ENCODE results near the gene GMPR2.
A peak's percentile ranks its signal among the peaks of the same experiment; 100 is the strongest.

GMPR2 gene

DNA sequence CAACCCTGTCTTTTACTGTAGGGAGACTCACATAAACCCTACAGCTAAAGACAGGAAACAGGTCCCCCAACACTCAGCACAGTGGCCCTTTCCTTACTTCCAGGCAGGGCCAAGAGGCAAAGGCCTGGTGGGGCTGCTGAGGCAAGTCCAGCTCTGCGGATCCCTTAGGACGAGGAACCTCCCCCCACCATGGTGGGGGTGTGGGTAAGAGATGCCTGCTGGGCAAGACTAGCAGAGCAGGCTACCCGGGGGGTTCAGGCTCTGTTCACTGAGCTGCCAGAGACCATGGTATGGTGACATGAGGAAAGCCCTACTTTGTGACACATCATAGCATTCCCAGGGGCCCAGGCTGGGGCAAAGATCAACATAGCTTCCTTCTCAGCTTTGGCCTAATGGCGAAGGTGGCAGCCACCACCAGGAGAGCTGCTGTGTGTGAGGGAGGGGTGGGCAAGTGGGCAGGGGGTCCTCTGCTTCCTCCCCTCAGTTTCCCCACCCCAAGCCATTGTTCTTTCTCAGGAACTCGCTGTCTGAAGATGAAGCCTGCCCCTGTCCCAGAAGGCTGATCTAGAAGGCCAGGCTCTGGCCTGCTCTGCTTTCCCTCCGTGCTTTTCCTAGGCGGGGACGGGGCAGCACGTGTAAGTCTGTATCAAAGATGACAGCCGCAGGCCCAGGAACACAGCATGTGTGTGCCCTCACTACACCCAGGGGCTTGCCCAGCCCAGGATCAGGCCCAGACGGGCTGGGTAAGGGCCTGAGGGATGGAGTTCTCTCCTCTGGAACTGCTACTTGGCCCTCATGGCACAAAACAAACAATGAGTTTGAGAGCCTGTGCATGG, 19.8 kb downstream of the GMPR2 start:
- no peak for DNase-seq (ENCODE audit: low spot score)

DNA sequence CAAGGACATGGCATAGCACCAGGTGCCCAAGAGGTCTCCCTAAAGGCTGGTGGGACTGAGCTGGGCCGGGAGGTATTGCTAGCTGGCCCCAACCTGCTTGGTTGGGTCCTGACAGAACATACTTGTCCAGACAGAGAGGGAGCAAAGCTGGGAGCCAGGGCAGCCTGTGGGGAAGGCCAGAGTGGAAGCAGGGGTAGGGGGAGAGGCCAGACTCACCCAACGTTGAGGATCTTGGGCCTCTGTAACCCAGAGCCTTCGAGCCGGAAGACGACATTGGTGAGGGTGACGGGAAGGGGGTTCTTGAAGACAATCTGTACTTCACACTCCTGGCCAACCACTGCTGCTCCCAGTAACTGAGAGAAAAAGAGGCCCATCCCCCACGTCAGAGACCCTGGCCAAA, 21.2 kb downstream of the GMPR2 start:
- no peak for DNase-seq (ENCODE audit: low spot score)

DNA sequence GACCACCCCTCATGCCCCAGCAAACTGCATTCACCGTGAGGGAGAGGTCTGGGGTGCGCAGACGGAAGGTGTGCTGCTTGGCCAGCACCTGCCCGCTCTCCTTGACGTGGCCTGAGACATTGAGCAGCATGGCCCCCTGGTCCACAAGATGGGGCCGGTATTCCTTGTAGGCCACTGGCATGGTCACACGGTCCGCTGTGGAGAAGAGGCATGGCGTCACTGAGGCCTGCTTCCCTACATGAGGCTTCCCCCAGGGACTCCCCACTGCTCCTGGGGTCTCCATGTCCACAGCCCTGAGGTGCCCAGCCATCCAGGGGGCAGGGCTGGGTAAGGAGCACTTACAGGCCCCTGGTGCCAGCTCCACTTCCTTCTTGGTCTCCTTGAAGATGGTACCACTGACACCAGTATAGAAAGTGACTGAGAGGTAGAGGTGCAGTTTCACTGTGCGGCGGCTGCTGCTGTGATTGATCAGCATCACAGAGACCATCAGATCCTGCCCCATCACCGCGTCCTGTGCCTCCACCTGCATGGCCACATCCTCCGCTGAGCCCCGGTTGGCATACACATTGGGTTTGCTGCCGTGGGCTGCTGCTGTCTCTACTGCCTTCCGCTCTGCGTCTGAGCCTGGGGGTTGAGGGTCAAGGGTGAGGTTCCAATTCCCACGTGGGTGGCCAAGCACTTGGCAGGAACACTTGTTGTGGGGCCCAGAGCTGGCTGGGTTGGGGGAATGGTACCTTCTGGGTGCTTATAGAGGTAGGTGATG, 22.1 kb downstream of the GMPR2 start:
- DNase-seq (ENCODE audit: low spot score) = no peak

DNA sequence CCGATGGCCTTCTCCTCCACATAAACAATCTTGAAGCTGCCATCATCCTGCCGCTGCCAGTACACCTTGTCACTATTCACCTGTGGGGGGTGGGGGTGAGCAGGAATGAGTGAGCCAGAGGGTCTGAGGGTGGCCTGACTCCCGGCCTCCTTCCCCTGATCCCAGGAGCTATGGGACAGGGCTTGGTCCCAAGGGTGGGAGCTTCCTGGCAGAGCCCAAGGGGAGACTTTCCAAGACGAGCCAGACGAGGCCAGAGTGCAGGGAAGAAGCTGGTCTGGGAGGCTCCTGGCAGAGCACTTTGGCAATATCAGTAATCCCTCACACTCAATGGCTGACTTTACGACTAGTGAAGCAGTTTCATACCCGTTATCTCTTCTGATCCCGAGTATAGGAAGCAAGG, 22.7 kb downstream of the GMPR2 start:
- DNase-seq (ENCODE audit: low spot score) = no peak

DNA sequence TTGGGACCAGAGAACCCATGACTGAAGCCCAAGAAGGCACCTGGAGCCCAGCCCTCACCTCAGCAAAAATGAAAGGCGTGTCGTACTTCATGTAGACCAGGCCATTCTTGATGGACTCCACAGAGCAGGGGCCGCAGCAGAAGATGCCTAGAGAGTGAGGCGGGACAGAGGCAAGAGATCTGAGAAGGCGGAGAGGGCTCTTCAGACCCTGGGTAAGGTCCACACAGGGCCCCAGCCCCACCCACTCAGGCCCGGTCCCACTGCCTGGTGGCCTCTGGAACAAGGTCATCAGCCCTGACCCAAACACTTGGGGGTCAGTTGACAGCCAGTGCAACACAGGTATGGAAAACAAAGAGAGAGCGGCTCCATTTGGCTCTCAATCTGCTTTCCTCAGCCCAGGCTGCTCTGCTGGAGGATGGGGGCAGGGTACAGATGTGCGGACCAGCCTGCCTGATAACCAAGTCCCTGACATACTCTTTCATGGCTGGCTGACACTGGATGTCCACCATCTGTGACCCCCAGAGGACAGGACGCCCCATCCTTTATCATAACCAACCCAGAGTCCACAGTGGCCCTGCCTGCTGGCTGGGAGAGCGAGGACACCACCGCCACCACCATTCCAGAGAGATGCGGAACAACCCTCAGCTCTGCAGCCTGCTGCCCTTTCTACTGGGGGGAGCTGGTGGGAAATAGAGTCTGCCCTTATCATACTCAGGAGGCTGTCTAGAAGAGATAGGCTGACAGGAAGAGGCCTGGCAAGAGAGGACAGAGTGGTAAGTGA, 23.4 kb downstream of the GMPR2 start:
- no peak for DNase-seq (ENCODE audit: low spot score)

DNA sequence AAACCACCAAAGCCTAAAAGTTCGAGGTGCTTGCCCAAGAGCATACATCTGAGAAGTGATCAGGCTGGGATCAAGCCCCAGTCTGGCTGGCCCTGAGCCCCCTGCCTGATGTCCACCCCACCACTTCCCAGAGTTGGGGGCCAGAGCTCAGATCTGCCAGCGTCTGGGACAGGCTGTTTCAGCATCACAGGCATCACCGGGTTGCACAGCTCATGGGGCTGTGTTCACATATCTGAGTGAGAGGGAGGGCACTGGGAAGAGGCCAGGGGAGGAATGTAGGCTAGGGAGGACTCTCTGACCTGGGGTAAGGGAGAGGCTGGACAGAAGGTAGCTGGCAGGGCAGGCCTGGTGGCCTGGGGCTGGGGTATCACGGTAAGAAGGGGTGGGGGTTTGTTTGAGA, 24.2 kb downstream of the GMPR2 start:
- DNase-seq (ENCODE audit: low spot score) = no peak

DNA sequence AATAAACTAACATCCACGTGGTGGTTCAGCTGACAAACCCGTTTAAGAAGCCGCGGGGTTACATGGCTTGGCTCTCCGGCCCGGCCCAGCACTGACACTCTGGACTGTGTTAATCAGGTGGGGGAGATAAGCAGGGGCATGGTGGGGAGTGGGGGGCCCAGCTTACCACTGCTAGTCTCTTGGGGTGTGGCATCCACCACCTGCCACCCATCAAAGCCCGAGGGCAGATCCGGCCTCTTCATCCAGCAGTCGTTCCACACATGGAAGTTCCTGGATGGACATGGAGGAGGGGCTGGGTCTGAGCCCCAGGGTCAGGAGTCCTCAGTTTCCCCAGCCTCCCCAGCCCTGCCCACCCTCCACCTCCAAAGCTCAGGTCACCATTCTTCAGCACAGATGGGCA, 25.4 kb downstream of the GMPR2 start:
- DNase-seq (ENCODE audit: low spot score) = no peak

DNA sequence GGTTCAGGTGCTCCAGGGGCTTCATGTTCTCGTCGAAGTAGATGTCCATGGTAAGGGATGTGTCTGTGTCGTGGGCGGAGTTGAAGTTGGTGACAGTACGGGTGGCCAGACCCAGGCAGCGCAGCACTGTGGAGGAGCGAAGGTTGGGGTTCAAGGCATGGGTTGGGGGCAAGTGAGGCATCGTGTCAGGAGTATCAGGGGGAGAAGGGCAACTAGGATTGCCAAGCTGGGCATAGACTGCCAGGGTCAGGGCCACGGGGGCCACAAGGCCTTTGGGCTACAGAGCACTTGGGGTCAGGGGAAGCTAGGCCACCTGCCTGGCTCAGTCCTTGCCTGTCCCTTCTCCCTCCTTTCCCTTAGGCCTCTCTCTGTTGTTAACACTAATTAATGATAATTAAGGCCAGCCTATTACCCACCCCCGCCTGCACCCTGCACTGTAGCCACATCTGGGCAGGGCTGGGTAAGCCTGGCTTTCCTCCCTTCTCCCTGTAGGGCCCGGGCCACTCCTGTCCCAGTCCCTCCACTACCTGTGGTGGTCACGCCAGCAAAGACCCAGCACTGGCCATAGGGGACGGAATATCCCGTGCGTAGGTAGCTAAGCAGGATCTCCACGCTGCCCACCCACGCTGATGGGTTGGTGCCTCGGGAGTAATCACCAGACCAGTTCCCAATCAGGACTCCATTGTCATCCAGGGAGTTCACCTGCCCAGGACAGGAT, 26.0 kb downstream of the GMPR2 start:
- no peak for DNase-seq (ENCODE audit: low spot score)

DNA sequence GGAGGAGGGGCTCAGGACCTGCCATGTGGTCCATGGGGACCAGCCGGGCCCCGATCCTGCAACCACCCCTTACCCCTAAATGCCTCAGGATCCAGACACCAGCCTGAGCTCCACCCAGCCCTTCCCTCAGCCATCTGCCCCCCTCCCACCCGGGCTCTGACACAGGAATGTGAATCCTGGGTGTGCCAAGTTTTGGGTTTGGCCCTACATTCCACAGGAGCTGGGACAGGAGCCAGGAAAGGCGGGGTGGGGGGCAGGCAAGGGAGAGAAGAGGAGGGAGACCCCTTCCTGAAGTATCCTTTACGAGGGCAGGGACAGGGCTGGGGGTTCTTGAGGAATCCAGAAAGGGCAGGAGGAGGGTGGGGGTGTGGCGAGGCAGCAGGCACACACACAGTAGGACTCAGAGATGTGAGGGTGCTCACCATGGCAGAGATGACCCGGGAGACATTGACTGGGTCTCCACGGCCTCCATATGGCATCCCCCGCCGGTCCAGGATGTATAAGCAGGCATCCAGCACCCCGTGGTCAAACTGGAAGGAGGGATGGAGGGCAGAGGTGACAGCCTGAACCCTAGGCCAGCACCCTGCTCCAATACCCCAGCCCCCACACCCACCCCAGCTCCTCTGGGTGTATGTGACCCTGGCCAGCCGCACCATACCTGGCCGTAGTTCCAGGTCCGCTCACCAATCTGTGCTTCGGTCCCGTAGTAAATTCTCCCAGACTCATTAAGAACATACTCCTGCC, 26.7 kb downstream of the GMPR2 start:
- peak; percentile 42 for DNase-seq (ENCODE audit: low spot score)

DNA sequence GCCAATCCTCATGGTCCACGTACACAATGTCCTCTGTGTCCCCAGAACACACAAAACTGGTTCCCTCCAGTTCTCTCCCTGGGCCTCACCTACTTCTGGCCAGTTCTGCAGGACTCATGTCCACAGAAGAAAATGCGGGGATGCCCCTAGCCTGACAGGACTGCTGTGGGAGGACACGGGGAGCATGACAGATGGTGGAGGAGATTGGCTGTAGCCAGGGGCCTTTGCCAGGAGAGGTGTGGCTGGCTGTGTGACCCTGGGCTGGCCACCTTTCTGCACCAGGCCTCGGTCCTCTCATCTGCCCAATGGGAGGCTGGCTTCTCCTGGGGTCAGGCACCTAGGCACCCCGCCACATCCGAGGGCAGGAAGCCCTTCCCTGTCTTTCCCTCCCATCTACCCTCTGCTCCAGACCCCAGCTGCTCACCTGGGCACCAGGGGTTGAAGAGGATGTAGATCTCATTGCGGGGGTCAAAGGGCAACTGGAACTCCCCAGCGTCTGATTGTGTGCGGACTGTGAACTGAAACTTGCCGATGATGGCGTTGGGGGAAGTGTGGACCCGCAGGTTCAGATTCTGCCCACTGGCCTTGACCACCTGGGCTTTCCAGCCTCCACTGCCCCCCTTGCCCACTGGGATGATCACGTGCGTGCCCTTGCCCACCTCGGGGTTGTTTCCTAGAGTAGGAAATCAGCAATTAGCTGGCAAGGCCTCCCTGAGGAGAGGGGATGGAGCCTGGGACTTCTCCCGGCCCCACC, 27.5 kb downstream of the GMPR2 start:
- DNase-seq (ENCODE audit: low spot score) = no peak

DNA sequence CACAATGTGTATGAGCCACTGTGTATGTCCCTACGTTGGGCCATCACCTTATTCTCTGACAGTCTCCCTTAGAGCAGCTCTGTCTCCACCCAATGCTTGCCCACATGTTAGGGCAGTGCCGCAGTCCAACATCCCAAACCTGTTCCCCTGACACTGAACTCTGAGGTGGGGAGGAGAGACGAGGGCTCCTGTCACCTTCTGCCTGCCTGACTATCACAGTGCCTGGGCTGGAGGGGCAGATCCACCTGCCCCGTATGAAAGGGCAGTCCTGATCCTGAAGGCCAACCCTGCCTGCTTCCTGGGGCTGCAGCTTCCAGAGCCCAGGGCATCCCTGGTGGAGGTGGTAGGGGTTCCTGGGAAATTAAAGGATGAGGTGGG, 28.0 kb downstream of the GMPR2 start:
- DNase-seq (ENCODE audit: low spot score) = no peak

DNA sequence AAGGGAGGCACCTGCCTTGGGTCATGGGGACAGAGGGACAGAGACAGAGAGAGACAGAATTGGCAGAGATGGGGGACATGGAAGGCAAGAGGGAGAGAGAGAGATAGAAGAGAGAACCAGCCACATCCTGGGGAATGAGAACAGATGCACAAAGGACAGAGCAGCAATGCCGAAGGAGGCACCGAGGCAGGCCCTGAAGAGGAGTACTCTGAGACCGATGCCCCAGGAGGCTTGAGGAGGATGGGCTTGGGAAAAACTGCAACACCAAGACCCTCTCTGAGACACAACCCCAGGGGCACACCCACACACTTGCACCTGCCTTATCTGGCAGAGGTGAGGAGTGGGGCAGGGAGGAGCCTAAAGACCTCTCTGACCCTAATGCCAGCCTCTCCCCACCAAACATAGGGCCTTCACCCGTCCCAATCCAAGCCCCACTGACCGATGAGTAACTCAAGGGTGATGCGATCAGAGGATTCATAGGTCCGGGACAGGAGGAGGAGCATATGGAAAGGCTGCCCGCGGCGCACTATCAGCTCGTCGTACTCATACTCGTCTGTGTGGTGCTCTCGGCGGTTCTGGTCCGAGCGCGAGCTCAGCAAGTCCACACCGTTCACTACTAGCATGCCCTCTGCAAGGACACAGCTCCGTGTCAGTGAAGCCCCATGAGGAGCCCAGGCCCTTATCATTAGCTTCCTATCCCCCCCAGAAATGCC, 28.7 kb downstream of the GMPR2 start:
- no peak for DNase-seq (ENCODE audit: low spot score)

DNA sequence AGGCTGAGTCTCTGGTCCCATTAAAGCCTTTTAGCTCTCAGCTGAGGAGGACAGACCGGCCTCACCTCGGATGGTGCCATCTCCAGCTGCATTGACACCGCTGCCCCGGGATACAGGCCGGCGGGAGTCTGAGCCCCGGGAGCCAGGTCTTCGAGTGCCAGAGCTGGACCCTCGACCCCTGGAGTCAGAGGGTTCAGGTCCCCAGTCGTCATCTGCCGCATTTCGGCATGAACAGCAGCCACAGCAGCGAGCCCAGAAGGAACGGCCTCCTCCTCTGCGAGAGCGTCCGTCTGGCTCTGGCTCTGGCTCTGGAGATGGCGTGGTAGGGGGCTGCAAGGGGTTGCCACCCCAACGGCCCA, 29.2 kb downstream of the GMPR2 start:
- DNase-seq (ENCODE audit: low spot score) = no peak

DNA sequence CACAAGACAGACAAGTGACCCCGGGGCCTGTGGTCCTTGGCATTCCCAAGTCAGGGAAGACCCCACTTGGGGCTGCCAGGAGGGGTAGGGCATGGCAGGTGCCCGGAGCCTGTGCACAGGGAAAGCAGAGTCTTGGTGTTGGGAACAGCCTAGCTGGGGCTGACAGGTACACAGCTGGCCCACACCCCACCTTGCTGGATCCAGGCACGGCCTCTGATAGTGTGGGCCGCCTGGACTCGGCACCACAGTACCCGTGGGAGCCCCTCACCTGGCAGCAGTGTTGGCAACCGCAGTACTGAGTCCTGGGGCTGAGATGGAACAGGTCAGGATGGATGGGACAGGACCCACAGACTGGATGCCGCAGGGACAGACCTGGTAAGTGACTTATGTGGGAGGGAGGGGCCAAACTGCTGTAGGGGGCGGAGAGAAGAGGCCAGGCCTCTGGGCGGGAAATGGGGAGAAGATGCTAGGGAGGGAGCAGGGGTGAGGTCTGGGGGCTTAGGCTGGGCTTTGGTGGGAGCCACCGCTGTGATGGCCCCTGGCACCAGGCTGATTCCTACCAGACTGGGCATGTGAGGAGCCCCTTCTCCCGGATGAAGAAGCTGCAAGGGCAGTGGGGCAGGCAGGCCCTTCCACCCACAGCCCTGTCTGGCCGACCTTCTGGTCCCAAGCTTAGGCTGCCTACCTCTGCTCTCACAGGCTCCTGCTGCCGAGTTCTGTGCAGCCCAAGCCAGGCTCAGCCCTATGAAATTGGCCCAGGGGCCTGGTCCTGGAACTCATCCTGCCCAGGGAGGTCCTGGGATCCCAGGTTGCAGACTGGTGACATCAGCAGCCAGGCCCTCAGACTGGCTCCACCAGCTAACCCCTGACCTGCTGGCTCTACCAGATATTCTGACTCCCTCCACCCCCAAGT, 30.3 kb downstream of the GMPR2 start, which contains the start of gene TGM1:
TGM1 (minus strand) TSS at position 357 of the 913 bp plus-strand sequence. CDS start 825 bp downstream, outside the sequence.
- peak; percentile 66 for DNase-seq (ENCODE audit: low spot score)

DNA sequence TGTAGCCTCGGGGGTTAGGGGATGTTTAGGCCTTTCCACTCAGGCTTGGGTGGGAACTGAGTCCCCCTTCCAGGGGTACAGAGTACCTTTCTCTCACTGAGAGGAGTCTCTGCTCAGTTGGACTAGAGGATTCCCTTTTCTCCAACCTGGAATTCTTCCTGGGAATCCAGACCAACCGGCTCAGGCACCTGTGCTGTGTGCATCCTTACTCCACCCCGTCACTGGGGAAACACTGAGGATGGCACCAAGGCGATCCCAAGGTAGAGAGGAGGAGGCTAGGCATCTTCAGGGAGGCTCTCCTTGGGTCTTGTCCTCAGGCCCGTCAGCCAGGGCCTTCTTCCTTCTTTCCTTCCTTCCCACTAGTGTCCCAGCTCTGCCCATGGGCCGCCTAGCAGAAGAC, 31.1 kb downstream of the GMPR2 start:
- no peak for DNase-seq (ENCODE audit: low spot score)

DNA sequence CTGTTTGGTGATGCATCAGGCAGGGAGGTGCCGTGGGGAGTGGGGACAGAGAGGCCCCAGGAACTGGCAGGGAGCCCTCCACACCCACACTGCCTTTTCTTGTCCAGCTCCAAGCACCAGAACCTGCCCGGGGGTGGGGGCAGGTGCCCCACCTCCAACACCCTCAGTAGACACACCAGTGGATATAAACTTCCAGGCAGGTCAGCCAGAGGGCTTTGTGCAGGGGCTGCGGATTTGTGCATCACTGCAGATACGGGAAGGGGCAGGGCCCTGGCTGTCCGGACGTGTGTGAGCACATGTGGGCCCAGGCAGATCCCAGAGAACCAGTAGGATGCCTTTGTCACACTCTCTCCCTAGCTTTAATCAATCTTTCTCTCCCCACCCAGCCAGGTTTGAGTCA, 31.6 kb downstream of the GMPR2 start:
- DNase-seq (ENCODE audit: low spot score) = no peak

DNA sequence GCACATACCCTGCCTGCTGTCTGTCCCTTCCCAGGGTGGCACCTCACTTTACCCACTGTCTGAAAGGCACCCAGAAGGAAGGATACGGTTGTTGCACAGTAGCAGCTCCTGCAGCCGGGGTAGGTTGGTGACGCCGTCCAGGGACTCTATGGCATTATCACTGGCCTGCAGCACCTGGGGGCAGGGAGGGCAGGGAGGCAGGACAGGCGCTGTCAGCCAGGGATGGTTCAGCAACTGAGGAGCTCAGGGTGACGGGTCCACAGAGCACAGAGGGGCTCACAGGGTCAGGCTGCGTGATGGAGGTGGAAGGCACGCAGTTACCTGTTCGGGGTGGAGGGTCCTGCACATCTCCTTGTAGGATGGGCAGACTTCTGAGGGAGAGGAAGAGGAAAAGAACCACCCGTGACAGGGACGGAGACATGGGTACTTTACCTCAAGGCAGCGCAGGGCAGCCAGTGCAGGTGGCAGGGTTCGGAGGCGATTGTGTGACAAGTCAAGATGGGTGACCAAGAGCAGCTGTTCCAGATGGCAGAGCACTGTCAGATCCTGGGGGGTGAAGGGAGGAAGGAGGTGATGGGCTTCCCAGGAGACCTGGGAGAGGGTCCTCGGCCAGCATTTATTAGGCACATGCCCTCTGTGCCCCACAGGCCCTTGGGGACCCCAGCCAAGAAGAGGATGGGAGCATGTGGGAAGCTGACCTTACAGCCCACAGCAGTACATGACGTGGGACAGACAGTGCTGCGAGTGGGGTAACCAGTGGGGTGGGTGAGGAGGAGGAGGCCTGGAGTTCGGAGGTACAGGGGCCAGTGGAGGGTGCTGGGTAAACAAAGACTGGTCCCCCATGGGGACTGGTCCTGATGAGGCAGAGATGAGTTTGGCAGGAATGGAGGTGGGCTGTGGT, 33.9 kb downstream of the GMPR2 start:
- DNase-seq (ENCODE audit: low spot score) = no peak

DNA sequence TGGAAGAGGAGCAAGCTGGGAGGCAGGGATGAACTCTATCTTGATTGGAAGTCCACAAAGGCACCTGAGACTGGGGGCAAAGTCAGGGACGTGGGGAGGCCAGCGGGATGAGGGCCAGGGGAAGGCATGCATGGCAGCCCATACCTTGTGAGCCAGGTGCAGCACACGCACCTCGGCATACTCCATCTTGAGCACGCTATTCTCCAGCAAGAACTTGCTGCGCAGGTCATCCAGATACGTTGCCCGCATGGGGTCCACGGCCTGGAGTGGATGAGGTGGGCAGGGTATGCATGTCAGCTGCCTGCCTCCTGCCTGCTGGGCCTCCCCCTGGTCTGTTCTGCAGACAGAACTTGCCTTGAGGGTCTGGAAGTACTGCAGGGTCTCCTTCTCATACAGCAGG, 34.8 kb downstream of the GMPR2 start:
- DNase-seq (ENCODE audit: low spot score) = no peak
